ENCODE data around the gene GAB2. TPM values are rescaled to one million over a fixed set of nuclear protein-coding genes. Genes with fewer than 3 reads are reported as not detected.
A peak's percentile ranks its signal among the peaks of the same experiment; 100 is the strongest.

The GAB2 gene
- total and polyA plus RNA-seq, 8 donors = 18.8 to 59.6 (median 19.7) TPM

GRCh38 chr11:78397398-78397797, 20.2 kb downstream of the GAB2 start:
- H3K36me3 ChIP-seq = no peaks in the 10 kb centered on the region
- H3K27me3 ChIP-seq = no peaks in the 10 kb centered on the region
- no peak overlapping the region for H3K27ac ChIP-seq
- no peak for TF ChIP-seq CTCF (IDR thresholded peaks at IDR 0.05)
- H3K9me3 ChIP-seq = no peaks in the 10 kb centered on the region
- no peak overlapping the region for H3K4me3 ChIP-seq
- H3K4me1 ChIP-seq = peaks cover 0 to 38% of the 10 kb centered on the region in 2 donors
- DNase-seq = no peak
- intact Hi-C loops (cut with DNase I) = no loop called here
- no peak for ATAC-seq

GRCh38 chr11:78395597-78395996, 22.0 kb downstream of the GAB2 start:
- H3K9me3 ChIP-seq = no peaks in the 10 kb centered on the region
- intact Hi-C loops (cut with DNase I) = no loop called here
- TF ChIP-seq CTCF (IDR thresholded peaks at IDR 0.05) = no peak
- H3K27me3 ChIP-seq = no peaks in the 10 kb centered on the region
- H3K27ac ChIP-seq = no peak overlapping the region
- ATAC-seq (no peak), DNase-seq (no peak)
- no peak overlapping the region for H3K4me3 ChIP-seq
- no peaks in the 10 kb centered on the region for H3K36me3 ChIP-seq
- peaks cover 0 to 54% of the 10 kb centered on the region in 2 donors for H3K4me1 ChIP-seq

GRCh38 chr11:78392854-78393253, 24.8 kb downstream of the GAB2 start:
- Histone ChIP-seq H3K9me3 (no peaks in the 10 kb centered on the region), H3K4me3 (no peak overlapping the region), H3K36me3 (no peaks in the 10 kb centered on the region), H3K27ac (no peak overlapping the region), H3K4me1 (peaks cover 0 to 41% of the 10 kb centered on the region in 2 donors), H3K27me3 (no peaks in the 10 kb centered on the region)
- TF ChIP-seq CTCF (IDR thresholded peaks at IDR 0.05) = no peak
- DNase-seq (no peak), ATAC-seq (no peak)
- intact Hi-C loops (cut with DNase I) = no loop called here

- no peaks in the 10 kb centered on the region for H3K36me3 ChIP-seq
- H3K4me3 ChIP-seq = no peak overlapping the region
- intact Hi-C loops (cut with DNase I) = no loop called here
- no peaks in the 10 kb centered on the region for H3K27me3 ChIP-seq
- H3K27ac ChIP-seq = peak overlapping the region in 1 of 2 donors; percentile 2
- H3K9me3 ChIP-seq = no peaks in the 10 kb centered on the region
- DNase-seq = no peak
- TF ChIP-seq CTCF (IDR thresholded peaks at IDR 0.05) = no peak
- H3K4me1 ChIP-seq = peaks cover 0 to 36% of the 10 kb centered on the region in 2 donors
- ATAC-seq = no peak
These were observed 26.2 kb downstream of the GAB2 start for GRCh38 chr11:78391424-78391823.

- Histone ChIP-seq H3K4me1 (peaks cover 0 to 36% of the 10 kb centered on the region in 2 donors), H3K9me3 (peaks cover 0 to 1% of the 10 kb centered on the region in 2 donors), H3K36me3 (no peaks in the 10 kb centered on the region), H3K27ac (peak overlapping the region in 1 of 2 donors; percentile 2), H3K27me3 (no peaks in the 10 kb centered on the region), H3K4me3 (no peak overlapping the region)
- no peak for TF ChIP-seq CTCF (IDR thresholded peaks at IDR 0.05)
- intact Hi-C loops (cut with DNase I) = no loop called here
- ATAC-seq (no peak), DNase-seq (no peak)
These were observed 26.8 kb downstream of the GAB2 start for GRCh38 chr11:78390809-78391208.

Data from left lung (tissue), 10 donors.